WI38 (cell line): ENCODE results near the gene PGAM4.
"Not testable (repeated sequence)": the region's sequence is repeated elsewhere in the genome, so short reads cannot be mapped to it uniquely, and the experiment has no call there.

Source experiments
- H3K4me3 ChIP-seq: 2 replicates; pipeline ENCODE4 v1.5.1; 2011; ENCODE audit warnings: low read depth, mild to moderate bottlenecking, control low read depth, low read length
- CTCF ChIP-seq: IDR thresholded peaks from 2 replicates; pipeline ENCODE4 v1.5.1; 2012; ENCODE audit warnings: low read depth, mild to moderate bottlenecking, control low read depth, low read length

The PGAM4 gene

GRCh38 chrX:77930581-77930980 is 38.9 kb downstream of the PGAM4 start:
- no peak for TF ChIP-seq CTCF
- H3K4me3 ChIP-seq: no peak overlapping the region

- H3K4me3 ChIP-seq: no peak overlapping the region
- TF ChIP-seq CTCF: no peak
These were observed 43.7 kb downstream of the PGAM4 start for GRCh38 chrX:77925764-77926163.

- no peak overlapping the region for H3K4me3 ChIP-seq
- no peak for TF ChIP-seq CTCF
These were observed 45.0 kb downstream of the PGAM4 start for GRCh38 chrX:77924320-77924859.

- TF ChIP-seq CTCF: no peak
These were observed 46.7 kb downstream of the PGAM4 start for GRCh38 chrX:77922787-77923186.

GRCh38 chrX:77919370-77919769 is 50.1 kb downstream of the PGAM4 start:
- H3K4me3 ChIP-seq: not testable (repeated sequence)

More at GRCh38 chrX:77922787-77923186, 46.7 kb downstream of the PGAM4 start:
- H3K4me3 ChIP-seq: no peak overlapping the region

- TF ChIP-seq CTCF: no peak
These were observed 50.9 kb downstream of the PGAM4 start for GRCh38 chrX:77918568-77918967.

More at GRCh38 chrX:77918568-77918967, 50.9 kb downstream of the PGAM4 start:
- H3K4me3 ChIP-seq: no peak overlapping the region
